ENCODE results near the gene VCL. TPM values are rescaled to one million over a fixed set of nuclear protein-coding genes. Genes with fewer than 3 reads are reported as not detected.

Gene VCL
- total and polyA plus RNA-seq, 9 of the 15 experiments (the other 6 are each of a cell fraction or from before 2014, with no cell fraction given) = 29.8 to 186 (median 76.4) TPM

DNA sequence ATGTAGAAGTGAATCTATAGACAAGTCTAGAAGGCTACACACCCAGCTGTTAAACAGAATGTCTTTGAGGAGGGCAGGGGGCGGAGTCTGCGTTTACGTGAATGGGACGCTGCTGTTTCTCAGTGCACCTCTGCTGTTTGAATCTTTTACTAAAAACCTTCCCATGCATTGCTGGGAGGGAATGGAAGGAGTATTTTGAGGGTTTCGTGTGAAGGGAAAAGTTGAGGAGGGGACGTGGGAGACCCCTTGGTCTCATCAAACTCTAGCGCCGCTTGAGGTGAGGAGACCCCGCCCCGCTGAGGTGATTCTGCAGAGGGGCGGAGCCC lies 492 bp upstream of the VCL start (continued):
- no peak for TF ChIP-seq SMC3 (conservative IDR thresholded peaks at IDR 0.05; ENCODE audit: insufficient read depth, low read depth, low read length)
- peak in 1 of 2 experiments; percentile 38; a peak in 1 of 3 replicates for TF ChIP-seq CBX3 (IDR thresholded peaks at IDR 0.05; ENCODE audit: borderline replicate concordance in 1 of 2, low read length in 2 of 2)
- no peak; the same call in 1 of the 2 replicates for TF ChIP-seq JUND (IDR thresholded peaks at IDR 0.05; ENCODE audit: borderline replicate concordance, low read depth, low read length)
- TF ChIP-seq JUND (tag; IDR thresholded peaks at IDR 0.05; ENCODE audit: borderline replicate concordance, low read depth, low read length) = peak; percentile 6; the same call in 1 of the 3 replicates

DNA sequence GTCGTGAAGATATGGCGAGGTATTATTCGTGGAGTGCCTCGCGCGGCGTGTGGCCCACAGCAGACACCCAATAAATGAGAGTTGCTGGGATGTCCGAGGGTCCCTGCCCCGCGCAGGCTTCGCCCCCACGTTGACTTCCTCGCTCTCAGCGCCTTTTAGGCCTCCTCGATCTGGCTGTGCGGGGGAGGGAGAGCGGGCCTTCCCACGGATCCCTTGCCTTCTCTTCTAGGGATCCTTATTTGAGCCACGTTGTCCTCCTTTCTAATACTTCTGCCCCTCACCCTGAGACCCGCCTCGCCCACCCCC lies 660 bp downstream of the VCL start:
- in situ Hi-C loops (cut with MboI) (no loop called here), intact Hi-C loops (cut with micrococcal nuclease) (loop anchor here (2.0 to 5.0 kb wide), 2 partner anchors 42 to 84 kb away; no protein-coding TSS in a partner anchor)
- 0 out of 2 replicates have a peak overlapping the region, but pooled peaks have one; percentile 16 for H2AFZ ChIP-seq (ENCODE audit: low read depth, low read length)
- H3K27me3 ChIP-seq (ENCODE audit: control insufficient read depth in 2 of 2, insufficient read depth in 2 of 2, low read length in 2 of 2) = no peaks in the 10 kb centered on the region; a peak in 1 of 5 replicates
- peak overlapping the region; percentile 99 for H3K4me2 ChIP-seq (ENCODE audit: insufficient read depth, low read length)
- POLR2A ChIA-PET = interaction anchor here (0.6 to 8.8 kb wide), 9 partner anchors 9 to 88 kb away, joined by 3 to 109 read pairs (median 6); partner anchors contain the start of gene PLAU
- peak in 2 of 4 experiments; percentile 53 to 55 for DNase-seq (ENCODE audit: extremely low read depth in 1 of 4, low spot score in 3 of 4)
- BruUV-seq (replicated peaks) = no TSS peak
- peak overlapping the region; percentile 94 for H3K27ac ChIP-seq (ENCODE audit: extremely low read depth, low read depth, low read length)
- peaks cover 46 to 47% of the 10 kb centered on the region in 2 experiments for H3K4me1 ChIP-seq (replicated peaks in 1 of 2; ENCODE audit: control insufficient read depth in 2 of 2, insufficient read depth in 2 of 2, low read length in 2 of 2)
- WGBS (ENCODE audit: insufficient coverage, low coverage, missing lambda C conversion rate) = 1% methylated on average over 15 of the region's 21 CpGs
- peaks cover 57% of the 10 kb centered on the region for H3K79me2 ChIP-seq (ENCODE audit: control insufficient read depth, insufficient read depth, low read length)
- CTCF ChIA-PET (ENCODE audit: low intra/inter-chr PET ratio) = no interaction called here
- peak; percentile 1; the same call in 1 of the 3 replicates for ATAC-seq
- FAIRE-seq = no peak
- H3K4me3 ChIP-seq = peak overlapping the region; percentile 94
- H4K20me1 ChIP-seq (replicated peaks; ENCODE audit: control insufficient read depth, insufficient read depth, low read length) = peaks cover 19% of the 10 kb centered on the region; the same call in 1 of the 2 replicates
- H3K9ac ChIP-seq (ENCODE audit: insufficient read depth in 1 of 2, low read depth in 2 of 2, low read length in 2 of 2) = peak overlapping the region; percentile 95 to 100
- no peaks in the 10 kb centered on the region for H3K9me1 ChIP-seq (ENCODE audit: control insufficient read depth, insufficient read depth, low read length)
- peaks cover 36% of the 10 kb centered on the region for H3K36me3 ChIP-seq (ENCODE audit: control insufficient read depth, insufficient read depth, low read length)
- no peaks in the 10 kb centered on the region for H3K9me3 ChIP-seq (replicated peaks; ENCODE audit: control insufficient read depth, insufficient read depth, low read depth, low read length)
- TF ChIP-seq TCF7 (IDR thresholded peaks at IDR 0.05; ENCODE audit: borderline replicate concordance) = no peak
- no peak for TF ChIP-seq FOXM1 (IDR thresholded peaks at IDR 0.05; ENCODE audit: low read depth)
- TF ChIP-seq FOXM1 (CRISPR knock-in tag; IDR thresholded peaks at IDR 0.05; ENCODE audit: low read depth) = peak; percentile 67; the same call in 1 of the 2 replicates
- TF ChIP-seq SIX5 (IDR thresholded peaks at IDR 0.05; ENCODE audit: borderline replicate concordance in 1 of 2, insufficient read depth in 1 of 2, low read depth in 1 of 2, low read length in 2 of 2) = no peak
- peak; percentile 74 for TF ChIP-seq ZFX (CRISPR knock-in tag; IDR thresholded peaks at IDR 0.05)
- TF ChIP-seq, protein P1, sequence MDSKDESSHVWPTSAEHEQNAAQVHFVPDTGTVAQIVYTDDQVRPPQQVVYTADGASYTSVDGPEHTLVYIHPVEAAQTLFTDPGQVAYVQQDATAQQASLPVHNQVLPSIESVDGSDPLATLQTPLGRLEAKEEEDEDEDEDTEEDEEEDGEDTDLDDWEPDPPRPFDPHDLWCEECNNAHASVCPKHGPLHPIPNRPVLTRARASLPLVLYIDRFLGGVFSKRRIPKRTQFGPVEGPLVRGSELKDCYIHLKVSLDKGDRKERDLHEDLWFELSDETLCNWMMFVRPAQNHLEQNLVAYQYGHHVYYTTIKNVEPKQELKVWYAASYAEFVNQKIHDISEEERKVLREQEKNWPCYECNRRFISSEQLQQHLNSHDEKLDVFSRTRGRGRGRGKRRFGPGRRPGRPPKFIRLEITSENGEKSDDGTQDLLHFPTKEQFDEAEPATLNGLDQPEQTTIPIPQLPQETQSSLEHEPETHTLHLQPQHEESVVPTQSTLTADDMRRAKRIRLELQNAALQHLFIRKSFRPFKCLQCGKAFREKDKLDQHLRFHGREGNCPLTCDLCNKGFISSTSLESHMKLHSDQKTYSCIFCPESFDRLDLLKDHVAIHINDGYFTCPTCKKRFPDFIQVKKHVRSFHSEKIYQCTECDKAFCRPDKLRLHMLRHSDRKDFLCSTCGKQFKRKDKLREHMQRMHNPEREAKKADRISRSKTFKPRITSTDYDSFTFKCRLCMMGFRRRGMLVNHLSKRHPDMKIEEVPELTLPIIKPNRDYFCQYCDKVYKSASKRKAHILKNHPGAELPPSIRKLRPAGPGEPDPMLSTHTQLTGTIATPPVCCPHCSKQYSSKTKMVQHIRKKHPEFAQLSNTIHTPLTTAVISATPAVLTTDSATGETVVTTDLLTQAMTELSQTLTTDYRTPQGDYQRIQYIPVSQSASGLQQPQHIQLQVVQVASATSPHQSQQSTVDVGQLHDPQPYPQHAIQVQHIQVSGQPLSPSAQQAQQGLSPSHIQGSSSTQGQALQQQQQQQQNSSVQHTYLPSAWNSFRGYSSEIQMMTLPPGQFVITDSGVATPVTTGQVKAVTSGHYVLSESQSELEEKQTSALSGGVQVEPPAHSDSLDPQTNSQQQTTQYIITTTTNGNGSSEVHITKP (IDR thresholded peaks at IDR 0.05; ENCODE audit: partially characterized antibody) = peak; percentile 40
- 0 out of 2 replicates have a peak, but pooled peaks have one; percentile 27 for TF ChIP-seq NCOA1 (IDR thresholded peaks at IDR 0.05; ENCODE audit: low read depth)
- TF ChIP-seq CHD4 (IDR thresholded peaks at IDR 0.05; ENCODE audit: insufficient read depth, insufficient replicate concordance, low read depth, low read length, poor library complexity, severe bottlenecking) = peak; percentile 51
- 0 out of 2 replicates have a peak, but pooled peaks have one; percentile 4 for TF ChIP-seq SAFB (IDR thresholded peaks at IDR 0.05; ENCODE audit: borderline replicate concordance, low read depth, low read length)
- TF ChIP-seq ZNF282 (CRISPR knock-in tag; IDR thresholded peaks at IDR 0.05) = 0 out of 2 replicates have a peak, but pooled peaks have one; percentile 1
- TF ChIP-seq, protein P2, sequence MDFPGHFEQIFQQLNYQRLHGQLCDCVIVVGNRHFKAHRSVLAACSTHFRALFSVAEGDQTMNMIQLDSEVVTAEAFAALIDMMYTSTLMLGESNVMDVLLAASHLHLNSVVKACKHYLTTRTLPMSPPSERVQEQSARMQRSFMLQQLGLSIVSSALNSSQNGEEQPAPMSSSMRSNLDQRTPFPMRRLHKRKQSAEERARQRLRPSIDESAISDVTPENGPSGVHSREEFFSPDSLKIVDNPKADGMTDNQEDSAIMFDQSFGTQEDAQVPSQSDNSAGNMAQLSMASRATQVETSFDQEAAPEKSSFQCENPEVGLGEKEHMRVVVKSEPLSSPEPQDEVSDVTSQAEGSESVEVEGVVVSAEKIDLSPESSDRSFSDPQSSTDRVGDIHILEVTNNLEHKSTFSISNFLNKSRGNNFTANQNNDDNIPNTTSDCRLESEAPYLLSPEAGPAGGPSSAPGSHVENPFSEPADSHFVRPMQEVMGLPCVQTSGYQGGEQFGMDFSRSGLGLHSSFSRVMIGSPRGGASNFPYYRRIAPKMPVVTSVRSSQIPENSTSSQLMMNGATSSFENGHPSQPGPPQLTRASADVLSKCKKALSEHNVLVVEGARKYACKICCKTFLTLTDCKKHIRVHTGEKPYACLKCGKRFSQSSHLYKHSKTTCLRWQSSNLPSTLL (IDR thresholded peaks at IDR 0.05) = 0 out of 2 replicates have a peak, but pooled peaks have one; percentile 37

Data from K562 (cell line).